Occipital lobe (tissue), 2 donors: ENCODE results near the gene NEB. TPM values are rescaled to one million over a fixed set of nuclear protein-coding genes. Genes with fewer than 3 reads are reported as not detected.
"Not testable (repeated sequence)": the region's sequence is repeated elsewhere in the genome, so short reads cannot be mapped to it uniquely, and the experiment has no call there.

Experiments used
- DNase-seq: peaks from one replicate; lab custom pipeline; 2025; lab: John Stamatoyannopoulos, UW
- total RNA-seq: library from RNA; depleted of rRNA; stranded (reverse); fragments of >200 nt; gene quantifications from one replicate; pipeline ENCODE4 v1.2.3, GENCODE V29; 2014

The NEB gene
- total RNA-seq, 1 donor from 2014 or later: 3.0 TPM

- DNase-seq: no peak
Measured at GRCh38 chr2:151707857-151708256, 26.4 kb downstream of the NEB start.

DNA sequence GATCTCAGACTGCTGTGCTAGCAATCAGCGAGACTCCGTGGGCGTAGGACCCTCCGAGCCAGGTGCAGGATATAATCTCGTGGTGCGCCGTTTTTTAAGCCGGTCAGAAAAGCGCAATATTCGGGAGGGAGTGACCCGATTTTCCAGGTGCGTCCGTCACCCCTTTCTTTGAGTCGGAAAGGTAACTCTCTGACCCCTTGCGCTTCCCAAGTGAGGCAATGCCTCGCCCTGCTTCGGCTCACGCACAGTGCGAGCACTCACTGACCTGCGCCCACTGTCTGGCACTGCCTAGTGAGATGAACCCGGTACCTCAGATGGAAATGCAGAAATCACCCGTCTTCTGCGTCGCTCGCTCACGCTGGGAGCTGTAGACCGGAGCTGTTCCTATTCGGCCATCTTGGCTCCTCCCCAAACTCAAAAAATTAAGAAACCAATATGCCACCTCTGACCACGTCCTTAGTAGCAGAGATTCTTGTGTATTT, 29.8 kb downstream of the NEB start:
- DNase-seq: not testable (repeated sequence)

- DNase-seq: not testable (repeated sequence)
Measured at GRCh38 chr2:151698134-151698533, 36.1 kb downstream of the NEB start.

DNA sequence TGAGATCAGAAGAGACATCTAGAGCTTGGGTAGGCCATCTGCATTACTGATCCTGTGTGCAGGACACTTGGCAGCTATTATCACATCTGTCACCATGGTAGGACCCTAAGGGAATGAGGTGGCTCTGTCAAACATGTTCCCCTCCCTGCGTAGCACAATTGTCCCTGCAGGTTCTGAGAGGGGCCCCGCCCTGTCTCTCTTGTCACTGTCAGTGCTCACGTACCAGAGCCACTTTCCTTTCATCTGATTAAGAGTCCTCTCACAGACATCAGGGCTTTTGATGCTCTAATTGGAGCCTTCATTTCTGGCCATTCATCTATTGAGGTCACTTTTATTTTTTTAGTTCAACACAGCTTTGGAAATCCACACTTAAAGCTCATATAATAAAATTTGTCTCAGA, 38.5 kb downstream of the NEB start:
- DNase-seq: no peak

DNA sequence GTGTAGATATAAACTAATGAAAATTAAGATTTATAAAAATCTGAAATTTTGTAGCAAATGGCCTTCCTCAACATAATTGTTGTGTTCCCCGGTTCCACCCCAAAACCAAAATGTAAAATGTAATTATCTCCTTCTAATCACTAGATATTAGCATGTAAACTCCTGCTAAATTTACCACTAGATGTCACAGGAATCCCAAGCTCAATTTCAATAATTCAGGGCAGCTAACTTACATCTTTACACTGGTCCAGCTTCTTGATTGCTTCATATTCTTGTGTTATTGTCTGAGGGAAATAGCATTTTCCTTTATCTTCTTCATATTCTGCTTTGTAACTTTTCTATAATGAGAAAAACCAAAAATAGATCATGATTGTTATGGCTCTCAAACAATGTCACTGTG, 42.6 kb downstream of the NEB start:
- no peak for DNase-seq

GRCh38 chr2:151688719-151689118, 45.6 kb downstream of the NEB start:
- DNase-seq: no peak

GRCh38 chr2:151682459-151683003, 51.7 kb downstream of the NEB start:
- DNase-seq: no peak

DNA sequence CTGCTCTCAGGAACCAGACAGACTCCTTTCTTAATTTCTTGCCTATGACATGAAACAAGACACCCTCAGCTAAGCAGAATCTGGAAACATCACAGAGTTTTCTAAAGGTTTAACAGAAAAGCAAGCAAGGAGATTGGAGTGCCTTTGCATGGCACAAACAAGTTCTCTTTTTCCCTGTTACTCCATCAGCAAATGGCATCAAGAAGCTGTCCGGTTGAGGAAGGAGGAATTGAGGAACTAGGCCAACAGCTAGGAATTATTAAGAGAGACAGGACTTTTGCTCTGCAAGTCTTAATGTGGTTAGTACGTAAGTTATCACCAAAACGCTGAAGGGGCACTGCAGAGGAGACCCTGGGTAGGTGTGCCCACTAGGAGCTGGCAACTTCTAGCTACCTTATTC, 53.2 kb downstream of the NEB start:
- DNase-seq: no peak

- DNase-seq: no peak
Measured at GRCh38 chr2:151679994-151680393, 54.3 kb downstream of the NEB start.

- DNase-seq: no peak
Measured at GRCh38 chr2:151678849-151679248, 55.4 kb downstream of the NEB start.

DNA sequence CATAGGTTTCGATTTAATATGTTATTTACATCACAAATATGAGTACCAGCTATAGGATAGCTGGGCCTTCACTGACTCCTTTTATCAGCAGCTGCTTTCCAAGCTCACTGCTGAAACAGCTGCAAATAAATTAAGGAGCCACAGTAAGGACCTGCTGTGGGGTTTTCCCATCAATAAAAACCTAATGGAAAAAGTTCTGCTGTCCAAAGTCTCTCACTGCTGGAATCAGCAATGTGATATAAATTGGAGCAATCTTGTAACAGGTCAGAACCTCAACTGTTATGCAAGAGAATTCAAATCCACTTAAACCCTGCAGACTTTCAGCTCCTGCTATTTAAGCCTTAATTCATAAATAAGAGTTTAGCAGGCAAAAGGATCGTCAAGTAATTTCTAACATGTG, 61.3 kb downstream of the NEB start:
- no peak for DNase-seq

DNA sequence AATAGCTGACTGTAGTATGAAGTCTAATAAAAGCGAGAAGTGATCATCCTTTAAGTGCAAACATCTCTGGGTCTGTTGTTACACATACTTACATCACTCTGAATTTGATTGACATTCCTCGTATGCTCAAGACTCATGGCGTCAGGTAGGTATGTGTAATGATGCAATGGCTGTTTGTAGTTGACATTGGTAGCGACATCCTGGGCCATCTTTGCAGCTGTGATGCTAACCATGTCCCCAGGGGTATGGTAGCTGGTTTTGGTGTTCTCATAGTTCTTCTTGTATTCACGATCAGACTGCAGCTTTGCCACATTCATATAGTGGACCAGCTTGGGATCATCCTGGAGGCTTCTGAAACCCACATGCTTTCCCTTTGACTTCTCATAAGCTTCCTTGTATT, 62.0 kb downstream of the NEB start:
- no peak for DNase-seq

DNA sequence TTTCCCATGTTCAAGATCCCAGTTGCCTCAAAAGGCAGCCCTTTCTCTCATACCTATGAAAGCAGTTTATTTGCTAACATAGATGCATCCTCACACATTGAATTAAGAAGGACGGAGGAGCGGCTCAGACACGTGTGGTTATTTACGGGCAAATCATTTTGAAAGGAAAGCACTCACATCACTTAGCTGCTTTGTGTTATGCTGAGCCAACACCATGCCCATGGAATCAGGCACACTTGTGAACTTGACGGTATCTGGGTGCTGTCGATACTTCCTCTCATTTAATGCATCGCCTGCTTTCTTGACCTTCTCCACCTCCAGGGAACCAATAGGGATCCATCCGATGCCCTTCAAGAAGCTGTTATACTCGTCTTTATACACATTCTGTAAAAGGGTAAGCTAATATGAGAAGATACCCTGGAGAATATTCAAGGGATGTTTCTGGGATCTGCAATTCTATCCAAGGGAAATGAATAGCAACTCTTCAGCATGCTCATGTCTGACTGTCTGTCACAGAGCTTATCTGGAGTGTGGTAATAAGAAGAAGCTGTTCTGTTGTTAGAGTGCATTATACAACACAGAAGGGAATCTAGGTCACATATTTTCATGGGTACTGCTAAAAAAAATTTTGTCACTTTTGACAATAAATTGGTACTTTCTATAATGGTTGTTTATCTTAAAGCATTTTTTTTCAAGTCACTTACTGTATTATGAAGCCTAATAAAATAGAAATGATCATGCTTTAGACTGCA, 63.3 kb downstream of the NEB start:
- no peak for DNase-seq

- DNase-seq: no peak
Measured at GRCh38 chr2:151670346-151670745, 63.9 kb downstream of the NEB start.

GRCh38 chr2:151669585-151670081, 64.6 kb downstream of the NEB start:
- DNase-seq: peak; percentile 65

GRCh38 chr2:151668737-151669136, 65.5 kb downstream of the NEB start:
- DNase-seq: no peak

DNA sequence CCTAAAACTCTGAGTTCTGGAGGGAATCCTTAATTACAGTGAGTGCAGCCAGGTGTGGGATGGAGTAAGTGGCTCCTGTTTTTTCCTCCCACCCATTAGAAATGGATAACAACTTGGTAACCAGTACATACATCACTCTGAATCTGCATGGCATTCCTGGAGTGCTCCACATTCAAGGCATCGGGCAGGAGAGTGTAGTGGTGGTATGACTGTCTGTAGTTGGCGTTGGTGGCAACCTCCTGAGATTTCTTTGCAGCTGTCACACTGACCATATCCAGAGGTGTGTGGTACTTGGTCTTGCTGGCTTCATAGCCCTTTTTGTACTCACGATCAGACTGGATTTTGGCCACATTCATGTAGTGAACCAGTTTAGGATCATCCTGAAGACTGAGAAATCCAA, 68.3 kb downstream of the NEB start:
- DNase-seq: no peak

DNA sequence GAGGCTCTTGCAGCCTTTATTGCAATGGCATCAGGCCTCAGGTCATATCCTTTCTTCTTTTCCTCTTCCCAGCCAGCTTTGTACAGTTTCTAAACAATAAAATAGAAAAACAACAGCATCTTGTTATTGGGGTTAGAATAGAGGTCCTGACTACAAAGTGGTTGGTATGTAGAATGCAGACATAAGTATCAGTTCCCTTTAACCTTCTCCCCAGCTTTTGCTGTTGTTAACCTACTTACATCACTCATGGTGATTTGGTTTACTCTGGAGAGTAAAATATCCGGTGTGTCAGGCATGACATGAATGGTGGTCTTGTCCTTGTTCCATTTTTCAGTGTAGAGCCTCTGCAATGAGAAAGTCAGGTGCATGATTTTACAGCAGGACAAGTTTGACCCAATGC, 69.8 kb downstream of the NEB start:
- no peak for DNase-seq

DNA sequence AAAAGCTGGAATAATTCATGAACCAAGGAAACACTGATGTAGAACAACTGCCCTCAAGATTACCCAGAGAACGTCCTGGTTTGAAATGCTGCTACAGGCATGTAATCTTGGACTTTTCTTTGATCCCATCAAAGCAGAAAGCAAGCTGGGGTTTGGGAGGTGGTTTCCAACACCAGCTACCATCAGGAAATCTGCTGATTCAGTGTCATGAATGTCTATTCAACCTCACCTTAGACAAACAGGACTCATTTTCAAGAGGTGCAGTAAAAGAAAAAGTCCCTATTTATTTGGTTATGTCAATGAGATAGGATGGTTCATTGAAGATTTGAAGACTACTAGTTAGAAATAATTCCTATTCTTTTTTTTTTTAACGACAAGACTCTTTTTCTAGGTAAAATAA, 72.7 kb downstream of the NEB start:
- no peak for DNase-seq

DNA sequence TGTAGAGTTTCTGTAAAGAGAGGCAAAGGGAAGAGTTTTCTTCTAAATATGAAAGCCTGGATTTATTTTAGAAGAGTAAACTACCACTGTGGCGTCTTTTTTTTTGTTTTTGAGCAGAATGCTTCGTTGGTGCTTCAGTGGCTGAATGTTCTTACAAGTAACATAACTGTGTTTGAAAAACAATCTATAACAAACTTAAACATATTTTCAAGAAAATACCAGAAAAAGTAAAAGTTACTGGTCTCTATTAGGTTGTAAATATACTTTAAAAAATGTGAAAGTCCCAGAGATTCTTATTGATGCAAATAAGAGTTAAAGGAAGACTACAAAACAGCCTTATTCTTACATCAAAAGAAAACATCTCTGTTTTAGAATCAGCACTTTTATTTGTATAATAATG, 76.2 kb downstream of the NEB start:
- no peak for DNase-seq

DNA sequence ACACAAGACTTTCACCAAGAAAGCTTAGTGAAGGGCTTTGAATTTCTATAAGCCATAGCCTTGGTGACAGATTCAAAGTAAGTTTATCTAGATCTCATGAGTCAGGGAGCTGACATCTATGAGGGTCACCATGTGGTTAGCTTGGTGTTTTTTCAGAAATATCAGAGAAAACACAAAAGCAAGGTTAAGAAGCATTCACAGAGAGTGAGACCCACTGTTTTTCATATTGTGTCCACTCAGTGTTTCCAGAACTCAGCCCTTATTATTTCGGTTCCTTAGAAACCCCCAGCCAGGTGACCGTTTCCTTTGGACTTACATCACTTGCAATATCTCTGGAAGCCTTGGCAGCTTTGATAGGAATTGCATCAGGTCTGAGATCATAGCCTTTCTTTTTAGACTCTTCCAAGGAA, 76.6 kb downstream of the NEB start:
- no peak for DNase-seq

GRCh38 chr2:151655663-151656398, 78.4 kb downstream of the NEB start:
- no peak for DNase-seq

- no peak for DNase-seq
Measured at GRCh38 chr2:151654891-151655290, 79.4 kb downstream of the NEB start.
